HCT116 (cell line): ENCODE measurements around the gene C1QTNF4. TPM values are rescaled to one million over a fixed set of nuclear protein-coding genes. Genes with fewer than 3 reads are reported as not detected.

ENCODE experiments used
- ATAC-seq: fragments of 200-7000 bp; cut with Tn5 transposase; 2 replicates; pipeline ENCODE4 v1.9.1; 2020; ENCODE audit warnings: mild to moderate bottlenecking, moderate library complexity
- BruUV-seq: library from RNA; stranded (reverse); fragments of 400-500 nt; replicated peaks from 2 replicates; lab custom pipeline; 2021; lab: Mats Ljungman, UMichigan
- CTCF ChIA-PET: fragments of 300-600 bp; sonication (Branson Sonifier 250); formaldehyde crosslinking; loops from one replicate; lab custom pipeline; 2021; ENCODE audit warnings: antibody characterized with exemption; lab: Charles Lee
- POLR2A ChIA-PET: fragments of 300-600, 350-600 bp; sonication (Branson Sonifier 250); formaldehyde crosslinking; loops from one replicate; lab custom pipeline; 2021; ENCODE audit warnings: antibody characterized with exemption; lab: Charles Lee
- RAD21 ChIA-PET, 2 experiments: fragments of 300-600 bp; sonication (Branson Sonifier 250); formaldehyde crosslinking; loops; one replicate each; lab custom pipeline; 2023; ENCODE audit warnings: low total read pairs in 2 of 2; ENCODE audit not compliant: uncharacterized antibody in 2 of 2, unreplicated experiment in 2 of 2, low non-redundant PET in 1 of 2; lab: Charles Lee
- DNase-seq: peaks from one replicate; pipeline ENCODE4 v3.0.0-alpha.2; 2010; ENCODE audit warnings: low read depth, low spot score
- H2AFZ ChIP-seq: fragments of 200-600 bp; shearing (Covaris generic), sonication (generic); 2 replicates; pipeline ENCODE4 v1.6.1; 2017; ENCODE audit warnings: low read depth, mixed run types, mixed read lengths, antibody characterized with exemption, low read length; ENCODE audit not compliant: poor library complexity, severe bottlenecking
- H3K27ac ChIP-seq: 2 replicates; pipeline ENCODE4 v1.5.1; 2012; ENCODE audit warnings: low read depth, low read length
- H3K27me3 ChIP-seq: fragments of 200-600 bp; sonication (generic); 2 replicates; pipeline ENCODE4 v1.6.1; 2016; ENCODE audit warnings: mixed run types, low read length, mixed read lengths; ENCODE audit not compliant: insufficient read depth
- H3K36me3 ChIP-seq, 2 experiments: fragments of 200-500 bp in 1 of 2; fragments of 200-600 bp in 1 of 2; sonication (Bioruptor generic) in 1 of 2; sonication (generic) in 1 of 2; 2 replicates each; pipeline versions ENCODE4 v1.5.1 to v1.6.1; 2014 to 2016; ENCODE audit warnings: low read length in 2 of 2, inconsistent platforms in 1 of 2, mixed read lengths in 1 of 2, mixed run types in 1 of 2; ENCODE audit not compliant: insufficient read depth in 2 of 2, control insufficient read depth in 1 of 2
- H3K4me1 ChIP-seq, 2 experiments: fragments of 200-600 bp in 1 of 2; sonication (generic) in 1 of 2; 2 replicates each; pipeline versions ENCODE4 v1.5.1 to v1.6.1; 2012 to 2017; ENCODE audit warnings: low read length in 2 of 2, inconsistent platforms in 1 of 2, mild to moderate bottlenecking in 1 of 2, mixed read lengths in 1 of 2, mixed run types in 1 of 2, moderate library complexity in 1 of 2; ENCODE audit not compliant: insufficient read depth in 2 of 2, control insufficient read depth in 1 of 2
- H3K4me2 ChIP-seq: fragments of 200-600 bp; sonication (generic); 2 replicates; pipeline ENCODE4 v1.6.1; 2017; ENCODE audit warnings: mixed run types, low read length, mixed read lengths
- H3K4me3 ChIP-seq, 2 experiments: fragments of 200-600 bp in 1 of 2; sonication (generic) in 1 of 2; replicated peaks in 1 of 2; 2 replicates each; pipeline ENCODE4 v1.5.1; 2011 to 2016; ENCODE audit warnings: low read length in 2 of 2, control low read depth in 1 of 2, low read depth in 1 of 2, mild to moderate bottlenecking in 1 of 2, mixed read lengths in 1 of 2, mixed run types in 1 of 2
- H3K79me2 ChIP-seq: fragments of 200-600 bp; sonication (generic); 2 replicates; pipeline ENCODE4 v1.6.1; 2017; ENCODE audit warnings: mild to moderate bottlenecking, mixed run types, low read length, moderate library complexity, mixed read lengths; ENCODE audit not compliant: insufficient read depth
- H3K9ac ChIP-seq: fragments of 200-600 bp; sonication (generic); 2 replicates; pipeline ENCODE4 v1.6.1; 2016; ENCODE audit warnings: low read length, mixed read lengths
- H3K9me2 ChIP-seq: fragments of 200-600 bp; sonication (generic), shearing (Covaris generic); 2 replicates; pipeline ENCODE4 v1.6.1; 2017; ENCODE audit warnings: mixed run types, mild to moderate bottlenecking, moderate library complexity; ENCODE audit not compliant: insufficient read depth
- H3K9me3 ChIP-seq, 2 experiments: fragments of 200-500 bp in 1 of 2; fragments of 200-600 bp in 1 of 2; sonication (Bioruptor generic) in 1 of 2; sonication (generic) in 1 of 2; 2 replicates each; pipeline ENCODE4 v1.6.1; 2014 to 2017; ENCODE audit warnings: low read length in 2 of 2, mixed read lengths in 2 of 2, inconsistent platforms in 1 of 2, low read depth in 1 of 2, mild to moderate bottlenecking in 1 of 2, mixed run types in 1 of 2, moderate library complexity in 1 of 2; ENCODE audit not compliant: control insufficient read depth in 1 of 2, insufficient read depth in 1 of 2
- H4K20me1 ChIP-seq: fragments of 200-600 bp; sonication (generic), shearing (Covaris generic); 2 replicates; pipeline ENCODE4 v1.6.1; 2017; ENCODE audit warnings: mixed run types, mild to moderate bottlenecking, moderate library complexity; ENCODE audit not compliant: insufficient read depth
- CBX3 ChIP-seq: IDR thresholded peaks from 2 replicates; pipeline ENCODE4 v1.6.1; 2012; ENCODE audit warnings: low read depth
- CEBPB ChIP-seq: IDR thresholded peaks from 2 replicates; pipeline ENCODE4 v1.6.1; 2012; ENCODE audit warnings: low read depth
- EZH2 ChIP-seq: fragments of 200-600 bp; sonication (generic); IDR thresholded peaks from 2 replicates; pipeline ENCODE4 v1.6.1; 2017; ENCODE audit warnings: antibody characterized with exemption, mixed run types
- EZH2phosphoT487 ChIP-seq: fragments of 200-600 bp; IDR thresholded peaks from 2 replicates; pipeline ENCODE4 v1.6.1; 2018; ENCODE audit warnings: antibody characterized with exemption, borderline replicate concordance
- FOSL1 ChIP-seq: IDR thresholded peaks from 2 replicates; pipeline ENCODE4 v1.6.1; 2012; ENCODE audit warnings: low read depth
- POLR2A ChIP-seq: IDR thresholded peaks from 2 replicates; pipeline ENCODE4 v1.7.0; 2011; ENCODE audit warnings: borderline replicate concordance; ENCODE audit not compliant: insufficient read depth, insufficient read length; ENCODE audit errors: extremely low read depth
- SP1 ChIP-seq: IDR thresholded peaks from 2 replicates; pipeline ENCODE4 v1.6.1; 2012; ENCODE audit warnings: low read depth
- SRF ChIP-seq: IDR thresholded peaks from 2 replicates; pipeline ENCODE4 v1.6.1; 2012; ENCODE audit warnings: low read depth
- TCF7L2 ChIP-seq: IDR thresholded peaks from 2 replicates; pipeline ENCODE4 v1.7.0; 2011; ENCODE audit warnings: borderline replicate concordance, inconsistent platforms; ENCODE audit not compliant: insufficient read depth, insufficient read length; ENCODE audit errors: extremely low read depth
- YY1 ChIP-seq: IDR thresholded peaks from 2 replicates; pipeline ENCODE4 v1.6.1; 2011; ENCODE audit warnings: low read length, low read depth, moderate library complexity, mild to moderate bottlenecking; ENCODE audit not compliant: insufficient replicate concordance; ENCODE audit errors: extremely low read depth
- ZFX ChIP-seq: fragments of 450-650 bp; IDR thresholded peaks from 2 replicates; pipeline ENCODE4 v1.6.1; 2017
- ZNF274 ChIP-seq: fragments of 200-500 bp; sonication (Bioruptor generic); IDR thresholded peaks from 2 replicates; pipeline ENCODE4 v1.6.1; 2014; ENCODE audit warnings: mild to moderate bottlenecking, low read depth, low read length, inconsistent platforms
- intact Hi-C: fragments of 100-400 bp; cut with micrococcal nuclease; formaldehyde crosslinking; loops from 2 replicates; pipeline ENCODE4 v1.10.0; 2022
- total RNA-seq: library from RNA; stranded (reverse); gene quantifications from one replicate; pipeline ENCODE4 v1.2.1, GENCODE V29; 2021; ENCODE audit not compliant: unreplicated experiment
- TF ChIP-seq, protein P1 (sequence below): IDR thresholded peaks from 2 replicates; pipeline ENCODE4 v1.6.1; 2012
- TF ChIP-seq, protein P2 (sequence below): IDR thresholded peaks from 2 replicates; pipeline ENCODE4 v1.6.1; 2012; ENCODE audit warnings: low read depth
- TF ChIP-seq, protein P3 (sequence below): IDR thresholded peaks from 2 replicates; pipeline ENCODE4 v1.6.1; 2011; ENCODE audit warnings: mild to moderate bottlenecking, low read length, moderate library complexity; ENCODE audit not compliant: insufficient replicate concordance; ENCODE audit errors: extremely low read depth
- TF ChIP-seq, protein P4 (sequence below): IDR thresholded peaks from 2 replicates; pipeline ENCODE4 v1.6.1; 2012
- TF ChIP-seq, protein P5 (sequence below), 3 experiments: fragments of 200-600 bp in 1 of 3; sonication (generic) in 1 of 3; IDR thresholded peaks in 2 of 3; conservative IDR thresholded peaks in 1 of 3; 2 replicates each; pipeline ENCODE4 v1.5.1; 2012 to 2017; ENCODE audit warnings: low read depth in 2 of 3, low read length in 2 of 3, antibody characterized with exemption in 1 of 3, borderline replicate concordance in 1 of 3, control low read depth in 1 of 3, mild to moderate bottlenecking in 1 of 3, mixed read lengths in 1 of 3, mixed run types in 1 of 3, moderate library complexity in 1 of 3; ENCODE audit not compliant: insufficient read depth in 1 of 3

Gene C1QTNF4
- total RNA-seq, 1 experiment from 2014 or later = 0.34 TPM

DNA sequence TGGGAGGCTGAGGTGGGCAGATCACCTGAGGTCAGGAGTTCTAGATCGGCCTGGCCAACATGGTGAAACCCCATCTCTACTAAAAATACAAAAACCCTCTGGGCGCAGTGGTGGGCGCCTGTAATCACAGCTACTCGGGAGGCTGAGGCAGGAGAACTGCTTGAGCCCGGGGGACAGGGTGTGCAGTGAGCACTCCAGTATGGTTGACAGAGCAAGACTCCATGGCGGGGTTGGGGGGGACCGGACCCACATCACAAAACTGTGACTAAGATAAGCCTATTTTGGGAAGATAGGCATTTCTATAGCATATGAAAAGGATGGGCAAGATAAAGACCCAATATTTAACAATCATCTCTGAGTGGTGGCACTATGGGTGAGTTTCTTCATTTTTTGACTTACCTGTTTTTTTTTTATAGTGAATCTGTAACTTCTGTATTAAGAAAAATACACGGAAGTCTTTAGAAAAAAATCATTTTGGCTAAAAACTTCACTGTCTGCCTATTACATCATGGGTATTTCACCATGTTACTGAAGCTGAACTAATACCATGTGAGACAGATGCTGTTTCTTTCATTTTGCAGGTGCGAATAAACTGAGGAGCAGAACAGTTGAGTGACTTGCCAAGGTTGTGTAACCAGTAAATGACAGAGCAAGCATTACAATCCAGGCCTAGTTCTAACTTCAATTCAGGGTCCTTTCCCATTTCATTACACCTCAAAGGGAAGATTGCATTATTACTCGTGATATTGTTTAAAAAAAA, 43.7 kb downstream of the C1QTNF4 start:
- ChIA-PET RAD21 (no interaction called here), POLR2A (interaction anchor here (1.0 kb wide), 1 partner anchor 15 kb away, joined by 3 read pairs; the partner anchor contains the start of gene PTPMT1), CTCF (interaction anchor here (1.6 kb wide), 1 partner anchor 16 kb away, joined by 5 read pairs; no protein-coding TSS in a partner anchor)
- intact Hi-C loops = loop anchor here (5.0 to 10.0 kb wide), 2 partner anchors 126 to 217 kb away; partner anchors contain the start of genes FNBP4 and PSMC3
- TF ChIP-seq, protein P1, sequence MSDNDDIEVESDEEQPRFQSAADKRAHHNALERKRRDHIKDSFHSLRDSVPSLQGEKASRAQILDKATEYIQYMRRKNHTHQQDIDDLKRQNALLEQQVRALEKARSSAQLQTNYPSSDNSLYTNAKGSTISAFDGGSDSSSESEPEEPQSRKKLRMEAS = no peak
- TF ChIP-seq, protein P2, sequence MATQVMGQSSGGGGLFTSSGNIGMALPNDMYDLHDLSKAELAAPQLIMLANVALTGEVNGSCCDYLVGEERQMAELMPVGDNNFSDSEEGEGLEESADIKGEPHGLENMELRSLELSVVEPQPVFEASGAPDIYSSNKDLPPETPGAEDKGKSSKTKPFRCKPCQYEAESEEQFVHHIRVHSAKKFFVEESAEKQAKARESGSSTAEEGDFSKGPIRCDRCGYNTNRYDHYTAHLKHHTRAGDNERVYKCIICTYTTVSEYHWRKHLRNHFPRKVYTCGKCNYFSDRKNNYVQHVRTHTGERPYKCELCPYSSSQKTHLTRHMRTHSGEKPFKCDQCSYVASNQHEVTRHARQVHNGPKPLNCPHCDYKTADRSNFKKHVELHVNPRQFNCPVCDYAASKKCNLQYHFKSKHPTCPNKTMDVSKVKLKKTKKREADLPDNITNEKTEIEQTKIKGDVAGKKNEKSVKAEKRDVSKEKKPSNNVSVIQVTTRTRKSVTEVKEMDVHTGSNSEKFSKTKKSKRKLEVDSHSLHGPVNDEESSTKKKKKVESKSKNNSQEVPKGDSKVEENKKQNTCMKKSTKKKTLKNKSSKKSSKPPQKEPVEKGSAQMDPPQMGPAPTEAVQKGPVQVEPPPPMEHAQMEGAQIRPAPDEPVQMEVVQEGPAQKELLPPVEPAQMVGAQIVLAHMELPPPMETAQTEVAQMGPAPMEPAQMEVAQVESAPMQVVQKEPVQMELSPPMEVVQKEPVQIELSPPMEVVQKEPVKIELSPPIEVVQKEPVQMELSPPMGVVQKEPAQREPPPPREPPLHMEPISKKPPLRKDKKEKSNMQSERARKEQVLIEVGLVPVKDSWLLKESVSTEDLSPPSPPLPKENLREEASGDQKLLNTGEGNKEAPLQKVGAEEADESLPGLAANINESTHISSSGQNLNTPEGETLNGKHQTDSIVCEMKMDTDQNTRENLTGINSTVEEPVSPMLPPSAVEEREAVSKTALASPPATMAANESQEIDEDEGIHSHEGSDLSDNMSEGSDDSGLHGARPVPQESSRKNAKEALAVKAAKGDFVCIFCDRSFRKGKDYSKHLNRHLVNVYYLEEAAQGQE = no peak
- TF ChIP-seq YY1 (no peak), SP1 (no peak), EZH2 (no peak), FOSL1 (no peak), POLR2A (no peak), ZNF274 (no peak), CBX3 (no peak), TCF7L2 (no peak), ZFX (no peak), SRF (no peak), EZH2phosphoT487 (no peak), CEBPB (no peak)
- TF ChIP-seq, protein P3, sequence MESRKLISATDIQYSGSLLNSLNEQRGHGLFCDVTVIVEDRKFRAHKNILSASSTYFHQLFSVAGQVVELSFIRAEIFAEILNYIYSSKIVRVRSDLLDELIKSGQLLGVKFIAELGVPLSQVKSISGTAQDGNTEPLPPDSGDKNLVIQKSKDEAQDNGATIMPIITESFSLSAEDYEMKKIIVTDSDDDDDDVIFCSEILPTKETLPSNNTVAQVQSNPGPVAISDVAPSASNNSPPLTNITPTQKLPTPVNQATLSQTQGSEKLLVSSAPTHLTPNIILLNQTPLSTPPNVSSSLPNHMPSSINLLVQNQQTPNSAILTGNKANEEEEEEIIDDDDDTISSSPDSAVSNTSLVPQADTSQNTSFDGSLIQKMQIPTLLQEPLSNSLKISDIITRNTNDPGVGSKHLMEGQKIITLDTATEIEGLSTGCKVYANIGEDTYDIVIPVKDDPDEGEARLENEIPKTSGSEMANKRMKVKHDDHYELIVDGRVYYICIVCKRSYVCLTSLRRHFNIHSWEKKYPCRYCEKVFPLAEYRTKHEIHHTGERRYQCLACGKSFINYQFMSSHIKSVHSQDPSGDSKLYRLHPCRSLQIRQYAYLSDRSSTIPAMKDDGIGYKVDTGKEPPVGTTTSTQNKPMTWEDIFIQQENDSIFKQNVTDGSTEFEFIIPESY = no peak
- TF ChIP-seq, protein P4, sequence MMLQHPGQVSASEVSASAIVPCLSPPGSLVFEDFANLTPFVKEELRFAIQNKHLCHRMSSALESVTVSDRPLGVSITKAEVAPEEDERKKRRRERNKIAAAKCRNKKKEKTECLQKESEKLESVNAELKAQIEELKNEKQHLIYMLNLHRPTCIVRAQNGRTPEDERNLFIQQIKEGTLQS = no peak
- TF ChIP-seq, protein P5, sequence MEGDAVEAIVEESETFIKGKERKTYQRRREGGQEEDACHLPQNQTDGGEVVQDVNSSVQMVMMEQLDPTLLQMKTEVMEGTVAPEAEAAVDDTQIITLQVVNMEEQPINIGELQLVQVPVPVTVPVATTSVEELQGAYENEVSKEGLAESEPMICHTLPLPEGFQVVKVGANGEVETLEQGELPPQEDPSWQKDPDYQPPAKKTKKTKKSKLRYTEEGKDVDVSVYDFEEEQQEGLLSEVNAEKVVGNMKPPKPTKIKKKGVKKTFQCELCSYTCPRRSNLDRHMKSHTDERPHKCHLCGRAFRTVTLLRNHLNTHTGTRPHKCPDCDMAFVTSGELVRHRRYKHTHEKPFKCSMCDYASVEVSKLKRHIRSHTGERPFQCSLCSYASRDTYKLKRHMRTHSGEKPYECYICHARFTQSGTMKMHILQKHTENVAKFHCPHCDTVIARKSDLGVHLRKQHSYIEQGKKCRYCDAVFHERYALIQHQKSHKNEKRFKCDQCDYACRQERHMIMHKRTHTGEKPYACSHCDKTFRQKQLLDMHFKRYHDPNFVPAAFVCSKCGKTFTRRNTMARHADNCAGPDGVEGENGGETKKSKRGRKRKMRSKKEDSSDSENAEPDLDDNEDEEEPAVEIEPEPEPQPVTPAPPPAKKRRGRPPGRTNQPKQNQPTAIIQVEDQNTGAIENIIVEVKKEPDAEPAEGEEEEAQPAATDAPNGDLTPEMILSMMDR (IDR thresholded peaks at IDR 0.05 in 2 of 3, conservative IDR thresholded peaks at IDR 0.05 in 1 of 3; ENCODE audit: borderline replicate concordance in 1 of 3, insufficient read depth in 1 of 3, low read depth in 2 of 3, low read length in 2 of 3) = no peak
- BruUV-seq = no TSS peak
- no peaks in the 10 kb centered on the region for H3K9me3 ChIP-seq
- no peak for ATAC-seq
- H4K20me1 ChIP-seq = peaks cover 6% of the 10 kb centered on the region; the same call in 1 of the 2 replicates
- H2AFZ ChIP-seq = no peak overlapping the region
- no peaks in the 10 kb centered on the region for H3K9me2 ChIP-seq
- H3K4me3 ChIP-seq = 0 out of 4 replicates have a peak overlapping the region, but pooled peaks of 1 of the 2 experiments have one; percentile 94
- no peak for DNase-seq
- no peaks in the 10 kb centered on the region for H3K27me3 ChIP-seq
- no peak overlapping the region; the same call in 1 of the 2 replicates for H3K27ac ChIP-seq
- no peak overlapping the region for H3K9ac ChIP-seq
- H3K4me2 ChIP-seq = peak overlapping the region; percentile 98
- peaks cover 13 to 38% of the 10 kb centered on the region in 2 experiments for H3K4me1 ChIP-seq
- H3K79me2 ChIP-seq = peaks cover 77% of the 10 kb centered on the region
- H3K36me3 ChIP-seq = peaks cover 0 to 4% of the 10 kb centered on the region in 2 experiments; a peak in 1 of 4 replicates
